HUES64 (cell line): ENCODE data around the gene UAP1L1.

Experiments
- H3K27ac ChIP-seq: 2 replicates; pipeline ENCODE4 v1.7.0; 2013; ENCODE audit warnings: low read depth, low read length, inconsistent platforms
- H3K27me3 ChIP-seq: 2 replicates; pipeline ENCODE4 v1.6.1; 2013; ENCODE audit warnings: mild to moderate bottlenecking, low read length; ENCODE audit not compliant: insufficient read depth
- H3K36me3 ChIP-seq: 2 replicates; pipeline ENCODE4 v1.6.1; 2013; ENCODE audit warnings: mild to moderate bottlenecking, low read length; ENCODE audit not compliant: insufficient read depth
- H3K4me1 ChIP-seq: 2 replicates; pipeline ENCODE4 v1.6.1; 2013; ENCODE audit warnings: mild to moderate bottlenecking, low read length, moderate library complexity; ENCODE audit not compliant: insufficient read depth
- H3K4me3 ChIP-seq: 2 replicates; pipeline ENCODE4 v1.5.1; 2013; ENCODE audit warnings: mild to moderate bottlenecking, low read length, moderate library complexity
- H3K9ac ChIP-seq: 2 replicates; pipeline ENCODE4 v1.6.1; 2013; ENCODE audit warnings: mild to moderate bottlenecking, low read depth, low read length
- H3K9me3 ChIP-seq: 2 replicates; pipeline ENCODE4 v1.6.1; 2013; ENCODE audit warnings: low read depth, low read length; ENCODE audit not compliant: insufficient read depth
- WGBS: fragments of 150-250, 120-280 bp; methylation state at CpG from one replicate; pipeline ENCODE4 v1.1.7; 2013; ENCODE audit warnings: missing lambda C conversion rate; 5-methylcytosine and 5-hydroxymethylcytosine counted together

UAP1L1 gene

DNA sequence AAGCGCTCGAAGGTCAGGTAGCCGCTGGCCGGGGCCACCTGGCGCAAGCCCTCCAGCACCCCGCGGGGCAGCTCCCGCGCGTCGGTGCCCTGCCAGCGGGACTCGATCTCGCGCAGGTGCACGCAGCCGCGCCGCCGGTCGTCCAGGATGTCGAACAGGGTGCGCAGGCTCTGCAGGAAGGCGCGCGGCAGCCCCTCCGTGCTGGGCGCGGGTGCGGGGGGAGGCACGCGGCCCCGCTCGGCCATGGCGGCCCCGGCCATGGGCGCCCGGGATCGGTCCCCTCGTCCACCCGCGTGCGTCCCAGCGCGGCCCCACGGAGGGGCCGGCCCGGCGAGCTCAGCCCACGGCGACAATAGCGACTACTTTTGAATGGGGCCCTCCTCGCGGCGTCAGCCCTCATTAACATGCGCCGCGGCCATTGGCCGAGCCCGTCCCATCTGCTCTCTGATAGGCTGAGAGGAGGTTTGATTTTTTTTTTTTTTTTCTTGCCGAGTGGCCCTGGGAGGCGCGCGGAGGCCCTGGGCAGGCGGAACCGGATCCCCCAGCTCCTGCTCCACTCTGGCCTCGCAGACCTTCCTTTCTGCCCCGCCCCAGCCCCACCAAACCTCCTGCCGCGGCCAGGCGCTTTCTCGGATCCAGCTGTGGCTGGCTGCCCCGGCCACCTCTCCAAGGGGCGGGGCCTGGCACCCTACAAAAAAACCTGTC is 7.0 kb upstream of the UAP1L1 start, which contains the start of gene SAPCD2:
TSS of gene SAPCD2 (minus strand) at position 357 of the 705 bp plus-strand sequence. CDS start at position 260, 97 bp downstream.
- Histone ChIP-seq H3K27me3 (peaks cover 16% of the 10 kb centered on the region; the same call in 1 of the 2 replicates), H3K27ac (peak within 1 kb of the TSS; percentile 55; the same call in 1 of the 2 replicates), H3K4me1 (peaks cover 12% of the 10 kb centered on the region; the same call in 1 of the 2 replicates), H3K36me3 (peaks cover 6% of the 10 kb centered on the region), H3K4me3 (peak within 1 kb of the TSS; percentile 75), H3K9ac (peak within 1 kb of the TSS; percentile 83), H3K9me3 (no peaks in the 10 kb centered on the region)
- under 1% methylated on average over 74 of the region's 74 CpGs for WGBS

DNA sequence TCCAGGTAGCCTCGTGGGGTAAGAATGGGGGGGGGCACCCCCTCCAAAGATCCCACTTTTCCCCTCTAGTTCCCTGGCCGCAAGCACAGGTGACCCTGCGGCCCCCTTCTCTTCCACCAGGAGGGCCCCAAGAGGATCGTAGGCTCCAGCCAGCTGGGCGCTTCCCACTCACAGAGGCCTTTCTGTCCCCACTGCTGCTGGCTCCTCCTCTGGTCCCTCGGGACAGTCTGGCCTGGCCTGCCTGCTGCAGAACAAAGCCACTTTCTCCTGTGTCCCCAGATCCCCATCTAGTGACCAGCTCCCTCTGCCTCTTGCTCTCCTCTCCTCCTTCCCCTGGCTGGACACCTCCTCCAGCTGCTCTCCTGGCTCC is 6.4 kb upstream of the UAP1L1 start:
- H3K27me3 ChIP-seq, result peaks cover 16% of the 10 kb centered on the region; the same call in 1 of the 2 replicates
- 0 out of 2 replicates have a peak, but pooled peaks cover 1% of the 10 kb centered on the region for H3K36me3 ChIP-seq
- WGBS, result 29% methylated on average over 6 of the region's 6 CpGs
- H3K9me3 ChIP-seq, result no peaks in the 10 kb centered on the region
- peaks cover 12% of the 10 kb centered on the region; the same call in 1 of the 2 replicates for H3K4me1 ChIP-seq
- H3K27ac ChIP-seq, result peak overlapping the region; percentile 55; the same call in 1 of the 2 replicates
- peak overlapping the region; percentile 75 for H3K4me3 ChIP-seq
- H3K9ac ChIP-seq, result peak overlapping the region; percentile 54

GRCh38 chr9:137071282-137071681 is 6.0 kb upstream of the UAP1L1 start:
- WGBS, result 94% methylated on average over 2 of the region's 2 CpGs
- Histone ChIP-seq H3K9me3 (no peaks in the 10 kb centered on the region), H3K27ac (no peak overlapping the region; the same call in 1 of the 2 replicates), H3K36me3 (no peaks in the 10 kb centered on the region), H3K27me3 (peaks cover 19% of the 10 kb centered on the region; the same call in 1 of the 2 replicates), H3K9ac (peak overlapping the region; percentile 54; the same call in 1 of the 2 replicates), H3K4me1 (peaks cover 12% of the 10 kb centered on the region; the same call in 1 of the 2 replicates), H3K4me3 (peak overlapping the region; percentile 75)

DNA sequence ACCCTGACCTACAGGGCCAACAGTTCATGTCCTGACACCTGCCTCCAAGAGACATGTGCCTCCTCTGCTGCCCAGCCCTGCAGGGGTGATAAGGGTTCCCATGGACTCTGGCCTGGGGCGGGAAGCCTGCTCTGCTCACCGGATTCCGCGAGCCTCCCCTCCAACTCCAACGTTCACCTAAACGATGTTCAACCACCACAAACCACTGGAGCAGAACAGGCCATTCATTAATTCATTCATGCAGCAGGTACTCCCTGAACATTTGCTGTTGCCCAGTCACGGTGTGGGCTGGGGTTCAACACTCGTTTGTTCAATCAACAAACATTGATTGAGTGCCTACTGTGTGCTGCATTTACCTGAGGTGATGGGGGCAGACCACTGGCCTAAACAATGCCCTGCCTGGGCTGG is 3.3 kb upstream of the UAP1L1 start:
- Histone ChIP-seq H3K27me3 (peaks cover 40% of the 10 kb centered on the region), H3K27ac (no peak overlapping the region), H3K9ac (no peak overlapping the region), H3K36me3 (no peaks in the 10 kb centered on the region), H3K4me3 (no peak overlapping the region), H3K4me1 (peaks cover 12% of the 10 kb centered on the region; the same call in 1 of the 2 replicates), H3K9me3 (no peaks in the 10 kb centered on the region)
- 93% methylated on average over 8 of the region's 8 CpGs for WGBS

GRCh38 chr9:137074657-137075274 is 2.6 kb upstream of the UAP1L1 start:
- Histone ChIP-seq H3K27me3 (peaks cover 40% of the 10 kb centered on the region), H3K27ac (peak overlapping the region; percentile 55; the same call in 1 of the 2 replicates), H3K36me3 (no peaks in the 10 kb centered on the region), H3K9ac (peak overlapping the region; percentile 53; the same call in 1 of the 2 replicates), H3K4me3 (no peak overlapping the region), H3K4me1 (peaks cover 12% of the 10 kb centered on the region; the same call in 1 of the 2 replicates), H3K9me3 (no peaks in the 10 kb centered on the region)
- WGBS, result 79% methylated on average over 12 of the region's 12 CpGs

GRCh38 chr9:137075275-137075775 is 2.0 kb upstream of the UAP1L1 start:
- H3K27ac ChIP-seq, result peak overlapping the region; percentile 55; the same call in 1 of the 2 replicates
- H3K9ac ChIP-seq, result peak overlapping the region; percentile 53; the same call in 1 of the 2 replicates

GRCh38 chr9:137076636-137077009 is 694 bp upstream of the UAP1L1 start:
- Histone ChIP-seq H3K9me3 (no peaks in the 10 kb centered on the region), H3K27me3 (peaks cover 41% of the 10 kb centered on the region), H3K9ac (no peak overlapping the region), H3K36me3 (no peaks in the 10 kb centered on the region), H3K27ac (no peak overlapping the region), H3K4me3 (peak overlapping the region; percentile 40), H3K4me1 (peaks cover 8% of the 10 kb centered on the region; the same call in 1 of the 2 replicates)
- 71% methylated on average over 15 of the region's 15 CpGs for WGBS

More at GRCh38 chr9:137075275-137075775, 2.0 kb upstream of the UAP1L1 start:
- H3K4me1 ChIP-seq, result peaks cover 12% of the 10 kb centered on the region; the same call in 1 of the 2 replicates
- H3K36me3 ChIP-seq, result no peaks in the 10 kb centered on the region
- H3K4me3 ChIP-seq, result no peak overlapping the region
- H3K9me3 ChIP-seq, result no peaks in the 10 kb centered on the region
- 75% methylated on average over 11 of the region's 12 CpGs for WGBS
- H3K27me3 ChIP-seq, result peaks cover 43% of the 10 kb centered on the region

GRCh38 chr9:137077758-137078693 is 709 bp downstream of the UAP1L1 start:
- Histone ChIP-seq H3K36me3 (no peaks in the 10 kb centered on the region), H3K27me3 (peaks cover 41% of the 10 kb centered on the region), H3K9me3 (no peaks in the 10 kb centered on the region), H3K4me1 (peaks cover 8% of the 10 kb centered on the region), H3K4me3 (peak overlapping the region; percentile 58), H3K27ac (no peak overlapping the region), H3K9ac (0 out of 2 replicates have a peak overlapping the region, but pooled peaks have one; percentile 18)
- WGBS, result 12% methylated on average over 76 of the region's 76 CpGs

- WGBS, result 67% methylated on average over 51 of the region's 51 CpGs
- H3K27ac ChIP-seq, result no peak overlapping the region
- no peaks in the 10 kb centered on the region for H3K36me3 ChIP-seq
- H3K4me3 ChIP-seq, result peak overlapping the region; percentile 58
- H3K27me3 ChIP-seq, result peaks cover 41% of the 10 kb centered on the region
- H3K4me1 ChIP-seq, result peaks cover 14% of the 10 kb centered on the region
- H3K9me3 ChIP-seq, result no peaks in the 10 kb centered on the region
- no peak overlapping the region for H3K9ac ChIP-seq
Measured at GRCh38 chr9:137078701-137079400, 1.5 kb downstream of the UAP1L1 start.

- H3K27ac ChIP-seq, result no peak overlapping the region
- WGBS, result 85% methylated on average over 13 of the region's 13 CpGs
- H3K36me3 ChIP-seq, result no peaks in the 10 kb centered on the region
- H3K4me3 ChIP-seq, result no peak overlapping the region
- H3K9ac ChIP-seq, result no peak overlapping the region
- H3K9me3 ChIP-seq, result no peaks in the 10 kb centered on the region
- H3K27me3 ChIP-seq, result peaks cover 41% of the 10 kb centered on the region
- peaks cover 14% of the 10 kb centered on the region for H3K4me1 ChIP-seq
Measured at GRCh38 chr9:137079401-137079787, 2.1 kb downstream of the UAP1L1 start.
